GM23338 (cell line): ENCODE data around the gene NEK11. TPM values are rescaled to one million over a fixed set of nuclear protein-coding genes. Genes with fewer than 3 reads are reported as not detected.

ENCODE experiments used
- ATAC-seq: fragments of 200-7000 bp; cut with Tn5 transposase; 3 replicates; pipeline ENCODE4 v1.9.1; 2020
- DNase-seq: peaks from one replicate; pipeline ENCODE4 v3.0.0-alpha.2; 2015; ENCODE audit warnings: low spot score
- H2AFZ ChIP-seq: fragments of 200-600 bp; sonication (generic); 2 replicates; pipeline ENCODE4 v1.8.0; 2016; ENCODE audit warnings: antibody characterized with exemption, mild to moderate bottlenecking, moderate library complexity
- H3F3A ChIP-seq: fragments of 200-600 bp; sonication (generic); replicated peaks from 2 replicates; pipeline ENCODE4 v1.8.0; 2017; ENCODE audit warnings: antibody characterized with exemption, mixed run types, low read depth
- H3K27ac ChIP-seq: fragments of 200-600 bp; sonication (generic); 2 replicates; pipeline ENCODE4 v1.6.1; 2016; ENCODE audit warnings: low read depth
- H3K27me3 ChIP-seq: fragments of 200-600 bp; sonication (generic); 2 replicates; pipeline ENCODE4 v1.8.0; 2016; ENCODE audit warnings: mild to moderate bottlenecking, mixed run types, moderate library complexity; ENCODE audit not compliant: insufficient read depth
- H3K36me3 ChIP-seq: fragments of 200-600 bp; sonication (generic); 2 replicates; pipeline ENCODE4 v1.8.0; 2016; ENCODE audit warnings: mild to moderate bottlenecking; ENCODE audit not compliant: insufficient read depth
- H3K4me1 ChIP-seq: fragments of 200-600 bp; sonication (generic); 2 replicates; pipeline ENCODE4 v1.8.0; 2016; ENCODE audit warnings: mild to moderate bottlenecking, moderate library complexity; ENCODE audit not compliant: insufficient read depth
- H3K4me2 ChIP-seq: fragments of 200-600 bp; sonication (generic); 2 replicates; pipeline ENCODE4 v1.7.1; 2017; ENCODE audit warnings: mixed run types
- H3K4me3 ChIP-seq: fragments of 200-600 bp; sonication (generic); 2 replicates; pipeline ENCODE4 v1.6.1; 2016; ENCODE audit warnings: mixed run types
- H3K79me2 ChIP-seq: fragments of 200-600 bp; sonication (generic); replicated peaks from 2 replicates; pipeline ENCODE4 v1.8.0; 2017; ENCODE audit warnings: mild to moderate bottlenecking; ENCODE audit not compliant: insufficient read depth
- H3K9me2 ChIP-seq: fragments of 200-600 bp; sonication (generic); 2 replicates; pipeline ENCODE4 v1.8.0; 2017; ENCODE audit not compliant: insufficient read depth
- H4K20me1 ChIP-seq: fragments of 200-600 bp; sonication (generic); replicated peaks from 2 replicates; pipeline ENCODE4 v1.8.0; 2017; ENCODE audit warnings: mild to moderate bottlenecking; ENCODE audit not compliant: insufficient read depth
- H3K27ac Mint-ChIP-seq: 2 replicates; pipeline ENCODE4 v1.8.0; 2020; ENCODE audit warnings: inconsistent platforms, mild to moderate bottlenecking, moderate library complexity, mixed read lengths
- H3K27me3 Mint-ChIP-seq: 3 replicates; pipeline ENCODE4 v1.8.0; 2022; ENCODE audit warnings: low read depth, mild to moderate bottlenecking, moderate library complexity, mixed read lengths, inconsistent platforms; ENCODE audit not compliant: insufficient read depth, poor library complexity
- H3K36me3 Mint-ChIP-seq: 3 replicates; pipeline ENCODE4 v1.8.0; 2021; ENCODE audit warnings: low read depth, mild to moderate bottlenecking, inconsistent platforms, moderate library complexity, mixed read lengths
- H3K4me1 Mint-ChIP-seq: 3 replicates; pipeline ENCODE4 v1.8.0; 2020; ENCODE audit warnings: mild to moderate bottlenecking, inconsistent platforms, mixed read lengths
- H3K4me3 Mint-ChIP-seq: 3 replicates; pipeline ENCODE4 v1.8.0; 2021; ENCODE audit warnings: moderate library complexity, mild to moderate bottlenecking, inconsistent platforms, mixed read lengths
- H3K9me3 Mint-ChIP-seq: 3 replicates; pipeline ENCODE4 v1.8.0; 2020; ENCODE audit warnings: moderate library complexity, mild to moderate bottlenecking, inconsistent platforms, mixed read lengths
- EZH2 ChIP-seq: fragments of 200-600 bp; sonication (generic); IDR thresholded peaks from one replicate; pipeline ENCODE4 v1.8.0; 2017; ENCODE audit warnings: antibody characterized with exemption, mild to moderate bottlenecking, low read depth; ENCODE audit not compliant: unreplicated experiment
- EZH2phosphoT487 ChIP-seq: fragments of 200-600 bp; sonication (generic); IDR thresholded peaks from one replicate; pipeline ENCODE4 v1.8.1; 2018; ENCODE audit warnings: antibody characterized with exemption; ENCODE audit not compliant: unreplicated experiment
- JUNB ChIP-seq: IDR thresholded peaks from one replicate; pipeline ENCODE4 v1.6.1; 2016; ENCODE audit warnings: antibody characterized with exemption; ENCODE audit not compliant: unreplicated experiment
- NANOG ChIP-seq: IDR thresholded peaks from 2 replicates; pipeline ENCODE4 v1.6.1; 2016; ENCODE audit warnings: antibody characterized with exemption, borderline replicate concordance
- POLR2AphosphoS5 ChIP-seq: IDR thresholded peaks from 2 replicates; pipeline ENCODE4 v1.6.1; 2016; ENCODE audit warnings: antibody characterized with exemption, low read depth
- STAT1 ChIP-seq: IDR thresholded peaks from one replicate; pipeline ENCODE4 v1.6.1; 2016; ENCODE audit warnings: antibody characterized with exemption; ENCODE audit not compliant: unreplicated experiment
- ZNF114 ChIP-seq: fragments of 250-450 bp; sonication (Bioruptor Pico); IDR thresholded peaks from 2 replicates; pipeline ENCODE4 v1.5.0; 2020; ENCODE audit warnings: mild to moderate bottlenecking, moderate library complexity
- ZNF331 ChIP-seq: fragments of 250-450 bp; sonication (Bioruptor Pico); IDR thresholded peaks from 2 replicates; pipeline ENCODE4 v1.5.0; 2020; ENCODE audit warnings: low read depth, mild to moderate bottlenecking, moderate library complexity
- polyA plus RNA-seq: library from polyadenylated mRNA; unstranded; fragments of >200 nt; fragmentation: Nextera tagmentation; extraction: Ambion mirVana; gene quantifications from 2 replicates; pipeline ENCODE4 v1.2.1, GENCODE V29; 2016
- total RNA-seq: library from RNA; depleted of rRNA; stranded (reverse); fragments of >200 nt; shearing (Covaris generic); gene quantifications from 2 replicates; pipeline ENCODE4 v1.2.3, GENCODE V29; 2014
- TF ChIP-seq, protein P1 (sequence below): IDR thresholded peaks from 2 replicates; pipeline ENCODE4 v1.6.1; 2016; ENCODE audit warnings: antibody characterized with exemption
- TF ChIP-seq, protein P2 (sequence below), 2 experiments: fragments of 200-600 bp in 1 of 2; sonication (generic) in 1 of 2; conservative IDR thresholded peaks; 2 replicates each; pipeline versions ENCODE4 v1.5.1 to v1.6.1; 2016 to 2017; ENCODE audit warnings: antibody characterized with exemption in 2 of 2, low read depth in 2 of 2, mild to moderate bottlenecking in 2 of 2, moderate library complexity in 1 of 2
- TF ChIP-seq, protein P3 (sequence below): IDR thresholded peaks from one replicate; pipeline ENCODE4 v1.6.1; 2018; ENCODE audit warnings: antibody characterized with exemption; ENCODE audit not compliant: unreplicated experiment
- TF ChIP-seq, protein P4 (sequence below): fragments of 250-450 bp; sonication (Bioruptor Pico); IDR thresholded peaks from 2 replicates; pipeline ENCODE4 v1.5.0; 2020; ENCODE audit warnings: mild to moderate bottlenecking, moderate library complexity

The NEK11 gene
- total and polyA plus RNA-seq, 2 experiments from 2014 or later: 0.80 to 1.1 TPM

DNA sequence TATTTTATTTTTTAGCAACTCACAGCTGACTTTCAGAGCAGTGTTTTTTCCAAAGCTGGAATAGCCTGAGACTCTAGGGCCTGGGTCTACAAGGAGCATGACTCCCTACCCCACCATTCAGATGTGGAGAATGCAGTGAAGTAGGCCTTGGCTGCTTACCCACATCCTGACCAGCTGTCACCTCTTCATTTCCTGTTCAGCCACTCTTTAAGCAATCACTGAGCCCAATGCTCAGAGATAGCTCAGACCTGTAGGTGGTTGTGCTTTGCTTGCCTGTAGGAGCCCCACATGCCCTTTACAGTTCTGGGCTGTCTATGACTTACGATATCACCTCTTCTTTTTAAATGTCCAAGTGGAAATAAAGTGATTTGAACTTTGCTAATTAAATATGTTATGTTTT is 148.1 kb downstream of the NEK11 start:
- ATAC-seq: no peak
- H3K27ac Mint-ChIP-seq: no peak overlapping the region
- H3K9me2 ChIP-seq: 0 out of 2 replicates have a peak, but pooled peaks cover 5% of the 10 kb centered on the region

More for the DNA sequence above, 148.1 kb downstream of the NEK11 start:
- H3F3A ChIP-seq: no peaks in the 10 kb centered on the region
- H2AFZ ChIP-seq: no peak overlapping the region
- H3K4me1 ChIP-seq: no peaks in the 10 kb centered on the region
- no peaks in the 10 kb centered on the region for H4K20me1 ChIP-seq
- no peaks in the 10 kb centered on the region for H3K27me3 Mint-ChIP-seq
- TF ChIP-seq, protein P1, sequence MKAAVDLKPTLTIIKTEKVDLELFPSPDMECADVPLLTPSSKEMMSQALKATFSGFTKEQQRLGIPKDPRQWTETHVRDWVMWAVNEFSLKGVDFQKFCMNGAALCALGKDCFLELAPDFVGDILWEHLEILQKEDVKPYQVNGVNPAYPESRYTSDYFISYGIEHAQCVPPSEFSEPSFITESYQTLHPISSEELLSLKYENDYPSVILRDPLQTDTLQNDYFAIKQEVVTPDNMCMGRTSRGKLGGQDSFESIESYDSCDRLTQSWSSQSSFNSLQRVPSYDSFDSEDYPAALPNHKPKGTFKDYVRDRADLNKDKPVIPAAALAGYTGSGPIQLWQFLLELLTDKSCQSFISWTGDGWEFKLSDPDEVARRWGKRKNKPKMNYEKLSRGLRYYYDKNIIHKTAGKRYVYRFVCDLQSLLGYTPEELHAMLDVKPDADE: no peak
- TF ChIP-seq ZNF331 (CRISPR knock-in tag) (no peak), STAT1 (no peak), ZNF114 (CRISPR knock-in tag) (no peak), EZH2phosphoT487 (no peak), JUNB (no peak), NANOG (no peak), EZH2 (no peak), POLR2AphosphoS5 (no peak)
- TF ChIP-seq, protein P2, sequence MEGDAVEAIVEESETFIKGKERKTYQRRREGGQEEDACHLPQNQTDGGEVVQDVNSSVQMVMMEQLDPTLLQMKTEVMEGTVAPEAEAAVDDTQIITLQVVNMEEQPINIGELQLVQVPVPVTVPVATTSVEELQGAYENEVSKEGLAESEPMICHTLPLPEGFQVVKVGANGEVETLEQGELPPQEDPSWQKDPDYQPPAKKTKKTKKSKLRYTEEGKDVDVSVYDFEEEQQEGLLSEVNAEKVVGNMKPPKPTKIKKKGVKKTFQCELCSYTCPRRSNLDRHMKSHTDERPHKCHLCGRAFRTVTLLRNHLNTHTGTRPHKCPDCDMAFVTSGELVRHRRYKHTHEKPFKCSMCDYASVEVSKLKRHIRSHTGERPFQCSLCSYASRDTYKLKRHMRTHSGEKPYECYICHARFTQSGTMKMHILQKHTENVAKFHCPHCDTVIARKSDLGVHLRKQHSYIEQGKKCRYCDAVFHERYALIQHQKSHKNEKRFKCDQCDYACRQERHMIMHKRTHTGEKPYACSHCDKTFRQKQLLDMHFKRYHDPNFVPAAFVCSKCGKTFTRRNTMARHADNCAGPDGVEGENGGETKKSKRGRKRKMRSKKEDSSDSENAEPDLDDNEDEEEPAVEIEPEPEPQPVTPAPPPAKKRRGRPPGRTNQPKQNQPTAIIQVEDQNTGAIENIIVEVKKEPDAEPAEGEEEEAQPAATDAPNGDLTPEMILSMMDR (conservative IDR thresholded peaks at IDR 0.05; ENCODE audit: low read depth in 2 of 2): no peak
- TF ChIP-seq, protein P3, sequence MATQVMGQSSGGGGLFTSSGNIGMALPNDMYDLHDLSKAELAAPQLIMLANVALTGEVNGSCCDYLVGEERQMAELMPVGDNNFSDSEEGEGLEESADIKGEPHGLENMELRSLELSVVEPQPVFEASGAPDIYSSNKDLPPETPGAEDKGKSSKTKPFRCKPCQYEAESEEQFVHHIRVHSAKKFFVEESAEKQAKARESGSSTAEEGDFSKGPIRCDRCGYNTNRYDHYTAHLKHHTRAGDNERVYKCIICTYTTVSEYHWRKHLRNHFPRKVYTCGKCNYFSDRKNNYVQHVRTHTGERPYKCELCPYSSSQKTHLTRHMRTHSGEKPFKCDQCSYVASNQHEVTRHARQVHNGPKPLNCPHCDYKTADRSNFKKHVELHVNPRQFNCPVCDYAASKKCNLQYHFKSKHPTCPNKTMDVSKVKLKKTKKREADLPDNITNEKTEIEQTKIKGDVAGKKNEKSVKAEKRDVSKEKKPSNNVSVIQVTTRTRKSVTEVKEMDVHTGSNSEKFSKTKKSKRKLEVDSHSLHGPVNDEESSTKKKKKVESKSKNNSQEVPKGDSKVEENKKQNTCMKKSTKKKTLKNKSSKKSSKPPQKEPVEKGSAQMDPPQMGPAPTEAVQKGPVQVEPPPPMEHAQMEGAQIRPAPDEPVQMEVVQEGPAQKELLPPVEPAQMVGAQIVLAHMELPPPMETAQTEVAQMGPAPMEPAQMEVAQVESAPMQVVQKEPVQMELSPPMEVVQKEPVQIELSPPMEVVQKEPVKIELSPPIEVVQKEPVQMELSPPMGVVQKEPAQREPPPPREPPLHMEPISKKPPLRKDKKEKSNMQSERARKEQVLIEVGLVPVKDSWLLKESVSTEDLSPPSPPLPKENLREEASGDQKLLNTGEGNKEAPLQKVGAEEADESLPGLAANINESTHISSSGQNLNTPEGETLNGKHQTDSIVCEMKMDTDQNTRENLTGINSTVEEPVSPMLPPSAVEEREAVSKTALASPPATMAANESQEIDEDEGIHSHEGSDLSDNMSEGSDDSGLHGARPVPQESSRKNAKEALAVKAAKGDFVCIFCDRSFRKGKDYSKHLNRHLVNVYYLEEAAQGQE: no peak
- TF ChIP-seq, protein P4, sequence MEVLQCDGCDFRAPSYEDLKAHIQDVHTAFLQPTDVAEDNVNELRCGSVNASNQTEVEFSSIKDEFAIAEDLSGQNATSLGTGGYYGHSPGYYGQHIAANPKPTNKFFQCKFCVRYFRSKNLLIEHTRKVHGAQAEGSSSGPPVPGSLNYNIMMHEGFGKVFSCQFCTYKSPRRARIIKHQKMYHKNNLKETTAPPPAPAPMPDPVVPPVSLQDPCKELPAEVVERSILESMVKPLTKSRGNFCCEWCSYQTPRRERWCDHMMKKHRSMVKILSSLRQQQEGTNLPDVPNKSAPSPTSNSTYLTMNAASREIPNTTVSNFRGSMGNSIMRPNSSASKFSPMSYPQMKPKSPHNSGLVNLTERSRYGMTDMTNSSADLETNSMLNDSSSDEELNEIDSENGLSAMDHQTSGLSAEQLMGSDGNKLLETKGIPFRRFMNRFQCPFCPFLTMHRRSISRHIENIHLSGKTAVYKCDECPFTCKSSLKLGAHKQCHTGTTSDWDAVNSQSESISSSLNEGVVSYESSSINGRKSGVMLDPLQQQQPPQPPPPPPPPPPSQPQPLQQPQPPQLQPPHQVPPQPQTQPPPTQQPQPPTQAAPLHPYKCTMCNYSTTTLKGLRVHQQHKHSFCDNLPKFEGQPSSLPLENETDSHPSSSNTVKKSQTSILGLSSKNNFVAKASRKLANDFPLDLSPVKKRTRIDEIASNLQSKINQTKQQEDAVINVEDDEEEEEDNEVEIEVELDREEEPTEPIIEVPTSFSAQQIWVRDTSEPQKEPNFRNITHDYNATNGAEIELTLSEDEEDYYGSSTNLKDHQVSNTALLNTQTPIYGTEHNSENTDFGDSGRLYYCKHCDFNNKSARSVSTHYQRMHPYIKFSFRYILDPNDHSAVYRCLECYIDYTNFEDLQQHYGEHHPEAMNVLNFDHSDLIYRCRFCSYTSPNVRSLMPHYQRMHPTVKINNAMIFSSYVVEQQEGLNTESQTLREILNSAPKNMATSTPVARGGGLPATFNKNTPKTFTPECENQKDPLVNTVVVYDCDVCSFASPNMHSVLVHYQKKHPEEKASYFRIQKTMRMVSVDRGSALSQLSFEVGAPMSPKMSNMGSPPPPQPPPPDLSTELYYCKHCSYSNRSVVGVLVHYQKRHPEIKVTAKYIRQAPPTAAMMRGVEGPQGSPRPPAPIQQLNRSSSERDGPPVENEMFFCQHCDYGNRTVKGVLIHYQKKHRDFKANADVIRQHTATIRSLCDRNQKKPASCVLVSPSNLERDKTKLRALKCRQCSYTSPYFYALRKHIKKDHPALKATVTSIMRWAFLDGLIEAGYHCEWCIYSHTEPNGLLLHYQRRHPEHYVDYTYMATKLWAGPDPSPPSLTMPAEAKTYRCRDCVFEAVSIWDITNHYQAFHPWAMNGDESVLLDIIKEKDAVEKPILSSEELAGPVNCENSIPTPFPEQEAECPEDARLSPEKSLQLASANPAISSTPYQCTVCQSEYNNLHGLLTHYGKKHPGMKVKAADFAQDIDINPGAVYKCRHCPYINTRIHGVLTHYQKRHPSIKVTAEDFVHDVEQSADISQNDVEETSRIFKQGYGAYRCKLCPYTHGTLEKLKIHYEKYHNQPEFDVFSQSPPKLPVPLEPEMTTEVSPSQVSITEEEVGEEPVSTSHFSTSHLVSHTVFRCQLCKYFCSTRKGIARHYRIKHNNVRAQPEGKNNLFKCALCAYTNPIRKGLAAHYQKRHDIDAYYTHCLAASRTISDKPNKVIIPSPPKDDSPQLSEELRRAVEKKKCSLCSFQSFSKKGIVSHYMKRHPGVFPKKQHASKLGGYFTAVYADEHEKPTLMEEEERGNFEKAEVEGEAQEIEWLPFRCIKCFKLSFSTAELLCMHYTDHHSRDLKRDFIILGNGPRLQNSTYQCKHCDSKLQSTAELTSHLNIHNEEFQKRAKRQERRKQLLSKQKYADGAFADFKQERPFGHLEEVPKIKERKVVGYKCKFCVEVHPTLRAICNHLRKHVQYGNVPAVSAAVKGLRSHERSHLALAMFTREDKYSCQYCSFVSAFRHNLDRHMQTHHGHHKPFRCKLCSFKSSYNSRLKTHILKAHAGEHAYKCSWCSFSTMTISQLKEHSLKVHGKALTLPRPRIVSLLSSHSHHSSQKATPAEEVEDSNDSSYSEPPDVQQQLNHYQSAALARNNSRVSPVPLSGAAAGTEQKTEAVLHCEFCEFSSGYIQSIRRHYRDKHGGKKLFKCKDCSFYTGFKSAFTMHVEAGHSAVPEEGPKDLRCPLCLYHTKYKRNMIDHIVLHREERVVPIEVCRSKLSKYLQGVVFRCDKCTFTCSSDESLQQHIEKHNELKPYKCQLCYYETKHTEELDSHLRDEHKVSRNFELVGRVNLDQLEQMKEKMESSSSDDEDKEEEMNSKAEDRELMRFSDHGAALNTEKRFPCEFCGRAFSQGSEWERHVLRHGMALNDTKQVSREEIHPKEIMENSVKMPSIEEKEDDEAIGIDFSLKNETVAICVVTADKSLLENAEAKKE (CRISPR knock-in tag): no peak
- H3K36me3 Mint-ChIP-seq: no peaks in the 10 kb centered on the region; the same call in 2 of the 3 replicates
- no peak overlapping the region for H3K4me3 ChIP-seq
- H3K9me3 Mint-ChIP-seq: no peaks in the 10 kb centered on the region
- no peak overlapping the region for H3K4me3 Mint-ChIP-seq
- H3K36me3 ChIP-seq: no peaks in the 10 kb centered on the region
- H3K4me2 ChIP-seq: no peak overlapping the region
- H3K79me2 ChIP-seq: no peaks in the 10 kb centered on the region
- DNase-seq: no peak
- no peaks in the 10 kb centered on the region for H3K4me1 Mint-ChIP-seq
- H3K27me3 ChIP-seq: no peaks in the 10 kb centered on the region
- no peak overlapping the region for H3K27ac ChIP-seq
